Endothelial cell of umbilical vein (primary cell): ENCODE results near the gene SLC2A6. TPM values are rescaled to one million over a fixed set of nuclear protein-coding genes. Genes with fewer than 3 reads are reported as not detected.

Experiments used
- BruUV-seq: library from RNA; stranded (reverse); fragments of 400-500 nt; replicated peaks from 2 replicates; lab custom pipeline; 2021; lab: Mats Ljungman, UMichigan
- CTCF ChIA-PET: fragments of 300-600, 350-600 bp; sonication (Branson Sonifier 250); formaldehyde crosslinking; loops from one replicate; lab custom pipeline; 2021; ENCODE audit warnings: antibody characterized with exemption, inconsistent platforms; lab: Charles Lee
- POLR2A ChIA-PET: fragments of 300-600, 350-600 bp; sonication (Branson Sonifier 250); formaldehyde crosslinking; loops from one replicate; lab custom pipeline; 2021; ENCODE audit warnings: antibody characterized with exemption, inconsistent platforms; lab: Charles Lee
- DNase-seq: peaks from one replicate; pipeline ENCODE4 v3.0.0-alpha.2; 2011; ENCODE audit warnings: low read depth, low spot score
- FAIRE-seq: peaks from 2 replicates; lab custom pipeline; 2011; peaks lifted over from hg19 to GRCh38; lab: Jason Lieb, UNC
- H2AFZ ChIP-seq: 2 replicates; pipeline ENCODE4 v1.6.0; 2012; ENCODE audit warnings: low read depth, low read length, control low read depth, inconsistent platforms
- H3K27ac ChIP-seq: 2 replicates; pipeline ENCODE4 v1.5.1; 2011; ENCODE audit warnings: low read depth, mild to moderate bottlenecking, control low read depth, low read length, moderate library complexity; ENCODE audit not compliant: insufficient read depth
- H3K27me3 ChIP-seq, 2 experiments: 2 replicates each; pipeline versions ENCODE4 v1.6.0 to v1.6.1; 2011; ENCODE audit warnings: low read length in 2 of 2, mixed read lengths in 1 of 2; ENCODE audit not compliant: control insufficient read depth in 2 of 2, insufficient read depth in 2 of 2
- H3K36me3 ChIP-seq, 2 experiments: 2 replicates in 1 of 2; 3 replicates in 1 of 2; pipeline ENCODE4 v1.5.1; 2011; ENCODE audit warnings: low read length in 2 of 2, mild to moderate bottlenecking in 1 of 2, moderate library complexity in 1 of 2; ENCODE audit not compliant: control insufficient read depth in 2 of 2, insufficient read depth in 2 of 2; ENCODE audit errors: extremely low read depth in 1 of 2
- H3K4me1 ChIP-seq: 3 replicates; pipeline ENCODE4 v1.5.1; 2011; ENCODE audit warnings: mild to moderate bottlenecking, low read length; ENCODE audit not compliant: control insufficient read depth, insufficient read depth; ENCODE audit errors: extremely low read depth
- H3K4me2 ChIP-seq: 2 replicates; pipeline ENCODE4 v1.6.1; 2011; ENCODE audit warnings: low read length, control low read depth, mixed read lengths; ENCODE audit not compliant: insufficient read depth
- H3K4me3 ChIP-seq, 3 experiments: fragments of 200-600 bp in 1 of 3; sonication (generic), shearing (Covaris generic) in 1 of 3; replicated peaks in 1 of 3; 2 replicates each; pipeline ENCODE4 v1.5.1; 2011 to 2016; ENCODE audit warnings: control low read depth in 3 of 3, low read length in 3 of 3, mild to moderate bottlenecking in 2 of 3, inconsistent platforms in 1 of 3, low read depth in 1 of 3, moderate library complexity in 1 of 3; ENCODE audit not compliant: insufficient read depth in 1 of 3
- H3K79me2 ChIP-seq: 2 replicates; pipeline ENCODE4 v1.6.0; 2012; ENCODE audit warnings: low read length, inconsistent platforms; ENCODE audit not compliant: control insufficient read depth, insufficient read depth
- H3K9ac ChIP-seq: replicated peaks from 2 replicates; pipeline ENCODE3; 2011; ENCODE audit warnings: low read length, control low read depth; ENCODE audit not compliant: insufficient read depth; ENCODE audit errors: extremely low read depth
- H3K9me1 ChIP-seq: replicated peaks from 3 replicates; pipeline ENCODE4 v1.6.0; 2011; ENCODE audit warnings: mild to moderate bottlenecking, low read length; ENCODE audit not compliant: control insufficient read depth, insufficient read depth; ENCODE audit errors: extremely low read depth
- H3K9me3 ChIP-seq: replicated peaks from 2 replicates; pipeline ENCODE4 v1.5.1; 2012; ENCODE audit warnings: low read length, inconsistent platforms; ENCODE audit not compliant: control insufficient read depth, insufficient read depth
- H4K20me1 ChIP-seq: replicated peaks from 2 replicates; pipeline ENCODE3; 2011; ENCODE audit warnings: mild to moderate bottlenecking, low read length; ENCODE audit not compliant: control insufficient read depth, insufficient read depth; ENCODE audit errors: extremely low read depth
- EZH2 ChIP-seq: IDR thresholded peaks from 2 replicates; pipeline ENCODE4 v1.6.1; 2012; ENCODE audit warnings: borderline replicate concordance, low read depth, mild to moderate bottlenecking, moderate library complexity, low read length, inconsistent platforms; ENCODE audit not compliant: severe bottlenecking
- FOS ChIP-seq: IDR thresholded peaks from 2 replicates; pipeline ENCODE4 v1.6.1; 2011; ENCODE audit warnings: mild to moderate bottlenecking, low read length, moderate library complexity, borderline replicate concordance; ENCODE audit not compliant: insufficient read depth
- GATA2 ChIP-seq: IDR thresholded peaks from 2 replicates; pipeline ENCODE4 v1.7.0; 2011; ENCODE audit warnings: low read depth, mild to moderate bottlenecking, moderate library complexity, mixed read lengths, low read length; ENCODE audit not compliant: insufficient read length, insufficient read depth
- JUN ChIP-seq: IDR thresholded peaks from 2 replicates; pipeline ENCODE4 v1.6.1; 2011; ENCODE audit warnings: borderline replicate concordance, low read depth; ENCODE audit not compliant: insufficient read length, insufficient read depth
- MYC ChIP-seq: IDR thresholded peaks from one replicate; pipeline ENCODE4 v1.6.1; 2011; ENCODE audit warnings: mild to moderate bottlenecking, low read depth, low read length
- POLR2A ChIP-seq: IDR thresholded peaks from 2 replicates; pipeline ENCODE4 v1.6.1; 2012; ENCODE audit warnings: low read depth, mild to moderate bottlenecking, control low read depth, low read length
- POLR2AphosphoS5 ChIP-seq: IDR thresholded peaks from 2 replicates; pipeline ENCODE4 v1.6.1; 2012; ENCODE audit warnings: low read depth, mild to moderate bottlenecking, control low read depth, low read length, moderate library complexity; ENCODE audit not compliant: insufficient read depth
- dilution Hi-C: fragments of 300-500 bp; cut with MboI; formaldehyde crosslinking; loops from one replicate; pipeline ENCODE4 v1.15.0; 2019; ENCODE audit warnings: low sequenced_read_pairs; ENCODE audit not compliant: extremely low pct_ligation_motif_present
- intact Hi-C: fragments of 100-400 bp; cut with micrococcal nuclease; formaldehyde crosslinking; loops from one replicate; pipeline ENCODE4 v1.10.0; 2022
- polyA plus RNA-seq, 4 experiments: library from polyadenylated mRNA; depleted of rRNA in 3 of 4; stranded (reverse) in 3 of 4; unstranded in 1 of 4; fragments of >200 nt; gene quantifications; 2 replicates each; pipeline versions ENCODE4 v1.2.1 to v1.2.3, GENCODE V29; 2011 to 2012; ENCODE audit warnings: missing spikeins in 1 of 4
- total RNA-seq: library from RNA; stranded (reverse); gene quantifications from 2 replicates; pipeline ENCODE4 v1.2.3, GENCODE V29; 2021
- TF ChIP-seq, protein P1 (sequence below): IDR thresholded peaks from 2 replicates; pipeline ENCODE4 v1.6.1; 2011; ENCODE audit not compliant: insufficient read depth, insufficient read length
- TF ChIP-seq, protein P2 (sequence below), 2 donors: IDR thresholded peaks; 1 replicate in 1 of 2; 2 replicates in 1 of 2; pipeline ENCODE4 v1.5.1; 2011; ENCODE audit warnings: low read length in 2 of 2, mild to moderate bottlenecking in 2 of 2, moderate library complexity in 2 of 2, control low read depth in 1 of 2, inconsistent platforms in 1 of 2, low read depth in 1 of 2; ENCODE audit not compliant: insufficient read depth in 1 of 2; ENCODE audit errors: extremely low read depth in 1 of 2

Gene SLC2A6
- total and polyA plus RNA-seq, 2 donors (not counting 3 experiments of a cell fraction or from before 2014, with no cell fraction given): 35.7 to 39.6 TPM

DNA sequence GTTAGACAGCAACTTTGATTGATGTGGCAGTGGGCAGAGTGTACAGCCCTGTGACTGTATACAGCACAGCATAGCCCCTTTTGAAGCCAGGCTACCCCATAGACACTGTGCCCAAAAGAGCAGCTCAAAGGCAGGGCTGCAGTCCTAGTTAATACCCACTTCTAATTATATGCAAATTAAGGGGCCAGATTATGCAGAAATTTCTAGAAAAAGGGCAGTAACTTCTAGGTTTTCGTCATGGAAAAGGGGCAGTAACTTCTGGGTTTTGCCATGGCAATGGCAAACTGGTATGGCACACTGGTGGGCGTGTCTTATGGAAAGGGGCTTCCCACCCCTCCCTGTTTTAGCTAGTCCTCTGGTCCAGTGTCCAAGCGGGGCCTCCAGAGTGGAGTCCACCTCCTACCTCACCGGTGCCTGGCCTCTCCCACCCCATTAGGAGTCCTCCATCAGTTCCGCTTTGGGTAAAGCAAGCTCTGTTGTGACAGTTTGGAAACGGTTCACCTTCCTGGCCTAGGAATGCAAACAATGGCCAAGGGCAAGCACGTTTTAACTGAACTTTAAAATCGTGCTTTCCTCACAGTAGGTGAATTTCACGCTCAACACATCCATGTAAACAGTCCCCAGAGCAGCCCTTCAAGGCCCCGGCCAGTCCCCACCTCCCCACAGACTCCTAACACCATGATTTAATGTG is 51.1 kb downstream of the SLC2A6 start:
- dilution Hi-C loops: no loop called here
- no peaks in the 10 kb centered on the region for H4K20me1 ChIP-seq
- TF ChIP-seq MYC: no peak
- no peak for TF ChIP-seq JUN
- no peak for TF ChIP-seq POLR2A
- TF ChIP-seq POLR2AphosphoS5: no peak
- TF ChIP-seq FOS: no peak
- TF ChIP-seq, protein P1, sequence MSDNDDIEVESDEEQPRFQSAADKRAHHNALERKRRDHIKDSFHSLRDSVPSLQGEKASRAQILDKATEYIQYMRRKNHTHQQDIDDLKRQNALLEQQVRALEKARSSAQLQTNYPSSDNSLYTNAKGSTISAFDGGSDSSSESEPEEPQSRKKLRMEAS: no peak
- TF ChIP-seq EZH2: no peak
- TF ChIP-seq, protein P2, sequence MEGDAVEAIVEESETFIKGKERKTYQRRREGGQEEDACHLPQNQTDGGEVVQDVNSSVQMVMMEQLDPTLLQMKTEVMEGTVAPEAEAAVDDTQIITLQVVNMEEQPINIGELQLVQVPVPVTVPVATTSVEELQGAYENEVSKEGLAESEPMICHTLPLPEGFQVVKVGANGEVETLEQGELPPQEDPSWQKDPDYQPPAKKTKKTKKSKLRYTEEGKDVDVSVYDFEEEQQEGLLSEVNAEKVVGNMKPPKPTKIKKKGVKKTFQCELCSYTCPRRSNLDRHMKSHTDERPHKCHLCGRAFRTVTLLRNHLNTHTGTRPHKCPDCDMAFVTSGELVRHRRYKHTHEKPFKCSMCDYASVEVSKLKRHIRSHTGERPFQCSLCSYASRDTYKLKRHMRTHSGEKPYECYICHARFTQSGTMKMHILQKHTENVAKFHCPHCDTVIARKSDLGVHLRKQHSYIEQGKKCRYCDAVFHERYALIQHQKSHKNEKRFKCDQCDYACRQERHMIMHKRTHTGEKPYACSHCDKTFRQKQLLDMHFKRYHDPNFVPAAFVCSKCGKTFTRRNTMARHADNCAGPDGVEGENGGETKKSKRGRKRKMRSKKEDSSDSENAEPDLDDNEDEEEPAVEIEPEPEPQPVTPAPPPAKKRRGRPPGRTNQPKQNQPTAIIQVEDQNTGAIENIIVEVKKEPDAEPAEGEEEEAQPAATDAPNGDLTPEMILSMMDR (IDR thresholded peaks at IDR 0.05; ENCODE audit: extremely low read depth in 1 of 2, insufficient read depth in 1 of 2, low read depth in 1 of 2, low read length in 2 of 2): no peak
- TF ChIP-seq GATA2: no peak
- peaks cover 9 to 19% of the 10 kb centered on the region in 2 experiments for H3K27me3 ChIP-seq
- H3K9ac ChIP-seq: no peak overlapping the region
- ChIA-PET POLR2A (no interaction called here), CTCF (no interaction called here)
- H3K27ac ChIP-seq: no peak overlapping the region
- no peaks in the 10 kb centered on the region for H3K4me1 ChIP-seq
- H3K9me1 ChIP-seq: no peaks in the 10 kb centered on the region
- no peaks in the 10 kb centered on the region for H3K9me3 ChIP-seq
- intact Hi-C loops: no loop called here
- H2AFZ ChIP-seq: no peak overlapping the region
- no peaks in the 10 kb centered on the region for H3K79me2 ChIP-seq
- no peak overlapping the region for H3K4me2 ChIP-seq
- no TSS peak for BruUV-seq
- H3K4me3 ChIP-seq: no peak overlapping the region
- FAIRE-seq (no peak), DNase-seq (no peak)
- H3K36me3 ChIP-seq: no peaks in the 10 kb centered on the region
